HG03103 (cell line): Measurements from ENCODE around the gene CYP1B1.
"Not testable (repeated sequence)": the region's sequence is repeated elsewhere in the genome, so short reads cannot be mapped to it uniquely, and the experiment has no call there.

ENCODE experiments used
- ATAC-seq: cut with Tn5 transposase; IDR thresholded peaks from one replicate; pipeline ENCODE4 v1.9.1; 2021; ENCODE audit warnings: low read depth; ENCODE audit not compliant: unreplicated experiment

The CYP1B1 gene

GRCh38 chr2:38075507-38076151, at the start of gene CYP1B1:
TSS of gene CYP1B1 (minus strand) at chr2:38076151. CDS start at chr2:38075388, 763 bp downstream.
- no peak for ATAC-seq

GRCh38 chr2:38125007-38125406, 49.1 kb upstream of the CYP1B1 start:
- ATAC-seq = no peak

- no peak for ATAC-seq
Observed at GRCh38 chr2:38123911-38124310, 48.0 kb upstream of the CYP1B1 start.

GRCh38 chr2:38122344-38122743, 46.4 kb upstream of the CYP1B1 start:
- no peak for ATAC-seq

- ATAC-seq = no peak
Observed at GRCh38 chr2:38121481-38121880, 45.5 kb upstream of the CYP1B1 start.

- ATAC-seq = no peak
Observed at GRCh38 chr2:38120829-38121228, 44.9 kb upstream of the CYP1B1 start.

GRCh38 chr2:38120264-38120592, 44.3 kb upstream of the CYP1B1 start:
- no peak for ATAC-seq

- no peak for ATAC-seq
Observed at GRCh38 chr2:38116762-38117161, 40.8 kb upstream of the CYP1B1 start.

- no peak for ATAC-seq
Observed at GRCh38 chr2:38115216-38116032, 39.5 kb upstream of the CYP1B1 start.

GRCh38 chr2:38113981-38114708, 38.2 kb upstream of the CYP1B1 start:
- no peak for ATAC-seq

- no peak for ATAC-seq
Observed at GRCh38 chr2:38113051-38113450, 37.1 kb upstream of the CYP1B1 start.

GRCh38 chr2:38111350-38111749, 35.4 kb upstream of the CYP1B1 start:
- not testable (repeated sequence) for ATAC-seq

GRCh38 chr2:38109732-38110181, 33.8 kb upstream of the CYP1B1 start:
- ATAC-seq = no peak

GRCh38 chr2:38108907-38109731, 33.2 kb upstream of the CYP1B1 start:
- ATAC-seq = no peak

- ATAC-seq = no peak
Observed at GRCh38 chr2:38107738-38108410, 31.9 kb upstream of the CYP1B1 start.

- ATAC-seq = no peak
Observed at GRCh38 chr2:38106405-38107094, 30.6 kb upstream of the CYP1B1 start.

- ATAC-seq = no peak
Observed at GRCh38 chr2:38105922-38106321, 30.0 kb upstream of the CYP1B1 start.

- no peak for ATAC-seq
Observed at GRCh38 chr2:38104598-38104997, 28.6 kb upstream of the CYP1B1 start.

GRCh38 chr2:38100328-38100727, 24.4 kb upstream of the CYP1B1 start:
- no peak for ATAC-seq
